ENCODE data around the gene PPM1B.

GRCh38 chr2:44166096-44166495, 2.6 kb upstream of the PPM1B start:
- no peak for TF ChIP-seq TCF7 (IDR thresholded peaks at IDR 0.05; ENCODE audit: borderline replicate concordance)
- no peak for TF ChIP-seq ATF3 (IDR thresholded peaks at IDR 0.05; ENCODE audit: borderline replicate concordance, extremely low read depth, low read depth, low read length)
- TF ChIP-seq, protein P1, sequence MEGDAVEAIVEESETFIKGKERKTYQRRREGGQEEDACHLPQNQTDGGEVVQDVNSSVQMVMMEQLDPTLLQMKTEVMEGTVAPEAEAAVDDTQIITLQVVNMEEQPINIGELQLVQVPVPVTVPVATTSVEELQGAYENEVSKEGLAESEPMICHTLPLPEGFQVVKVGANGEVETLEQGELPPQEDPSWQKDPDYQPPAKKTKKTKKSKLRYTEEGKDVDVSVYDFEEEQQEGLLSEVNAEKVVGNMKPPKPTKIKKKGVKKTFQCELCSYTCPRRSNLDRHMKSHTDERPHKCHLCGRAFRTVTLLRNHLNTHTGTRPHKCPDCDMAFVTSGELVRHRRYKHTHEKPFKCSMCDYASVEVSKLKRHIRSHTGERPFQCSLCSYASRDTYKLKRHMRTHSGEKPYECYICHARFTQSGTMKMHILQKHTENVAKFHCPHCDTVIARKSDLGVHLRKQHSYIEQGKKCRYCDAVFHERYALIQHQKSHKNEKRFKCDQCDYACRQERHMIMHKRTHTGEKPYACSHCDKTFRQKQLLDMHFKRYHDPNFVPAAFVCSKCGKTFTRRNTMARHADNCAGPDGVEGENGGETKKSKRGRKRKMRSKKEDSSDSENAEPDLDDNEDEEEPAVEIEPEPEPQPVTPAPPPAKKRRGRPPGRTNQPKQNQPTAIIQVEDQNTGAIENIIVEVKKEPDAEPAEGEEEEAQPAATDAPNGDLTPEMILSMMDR (IDR thresholded peaks at IDR 0.05 in 2 of 3, conservative IDR thresholded peaks at IDR 0.05 in 1 of 3; ENCODE audit: control insufficient read depth in 2 of 3, extremely low read depth in 1 of 3, insufficient read depth in 1 of 3, low read depth in 3 of 3, low read length in 3 of 3): no peak
- TF ChIP-seq POLR2A (IDR thresholded peaks at IDR 0.05; ENCODE audit: low read depth, low read length): no peak

Data from GM12878 (cell line).